ENCODE results near the gene NTNG1. TPM values are rescaled to one million over a fixed set of nuclear protein-coding genes. Genes with fewer than 3 reads are reported as not detected.

NTNG1 gene
- total and polyA plus RNA-seq, 2 of the 13 experiments (the other 11 are each of a cell fraction or from before 2014, with no cell fraction given), result not detected

DNA sequence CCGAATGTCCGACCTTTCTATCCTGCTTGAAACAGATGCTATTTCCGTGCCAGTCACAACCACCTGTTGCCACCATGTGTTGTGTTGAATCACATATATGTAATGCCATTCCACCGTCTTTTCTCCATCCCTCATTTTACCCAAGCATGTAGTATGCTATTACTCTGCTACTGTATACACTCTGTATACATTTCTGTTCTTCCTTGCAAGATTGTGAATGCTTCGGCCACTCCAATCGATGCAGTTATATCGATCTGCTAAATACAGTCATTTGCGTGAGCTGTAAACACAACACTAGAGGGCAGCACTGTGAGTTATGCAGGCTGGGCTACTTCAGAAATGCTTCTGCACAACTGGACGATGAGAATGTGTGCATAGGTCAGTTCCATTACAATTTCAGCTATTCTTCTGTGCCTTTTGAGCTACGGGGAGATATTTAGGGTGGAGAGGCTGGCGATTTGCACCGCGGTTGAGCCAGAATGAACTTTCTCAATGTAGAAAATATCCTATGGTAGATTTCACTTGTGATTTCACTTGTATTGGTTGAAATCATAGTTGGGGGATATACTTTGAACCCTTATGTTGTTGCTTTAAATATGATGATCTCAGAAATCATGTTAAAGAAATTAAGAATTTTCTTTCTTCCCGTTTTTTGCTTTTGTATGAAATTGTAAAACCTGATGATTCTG, 289.8 kb downstream of the NTNG1 start (continued):
- TF ChIP-seq, protein P1, sequence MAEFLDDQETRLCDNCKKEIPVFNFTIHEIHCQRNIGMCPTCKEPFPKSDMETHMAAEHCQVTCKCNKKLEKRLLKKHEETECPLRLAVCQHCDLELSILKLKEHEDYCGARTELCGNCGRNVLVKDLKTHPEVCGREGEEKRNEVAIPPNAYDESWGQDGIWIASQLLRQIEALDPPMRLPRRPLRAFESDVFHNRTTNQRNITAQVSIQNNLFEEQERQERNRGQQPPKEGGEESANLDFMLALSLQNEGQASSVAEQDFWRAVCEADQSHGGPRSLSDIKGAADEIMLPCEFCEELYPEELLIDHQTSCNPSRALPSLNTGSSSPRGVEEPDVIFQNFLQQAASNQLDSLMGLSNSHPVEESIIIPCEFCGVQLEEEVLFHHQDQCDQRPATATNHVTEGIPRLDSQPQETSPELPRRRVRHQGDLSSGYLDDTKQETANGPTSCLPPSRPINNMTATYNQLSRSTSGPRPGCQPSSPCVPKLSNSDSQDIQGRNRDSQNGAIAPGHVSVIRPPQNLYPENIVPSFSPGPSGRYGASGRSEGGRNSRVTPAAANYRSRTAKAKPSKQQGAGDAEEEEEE (CRISPR knock-in tag; IDR thresholded peaks at IDR 0.05; ENCODE audit: borderline replicate concordance), result no peak
- TF ChIP-seq PREB (CRISPR knock-in tag; IDR thresholded peaks at IDR 0.05) (no peak), ARID2 (CRISPR knock-in tag; IDR thresholded peaks at IDR 0.05; ENCODE audit: borderline replicate concordance) (no peak), KDM5A (IDR thresholded peaks at IDR 0.05; ENCODE audit: borderline replicate concordance, low read length) (no peak), ZNF788 (CRISPR knock-in tag; IDR thresholded peaks at IDR 0.05; ENCODE audit: borderline replicate concordance) (peak; percentile 32; the same call in 1 of the 2 replicates), SOX6 (IDR thresholded peaks at IDR 0.05) (no peak), SOX6 (CRISPR knock-in tag; IDR thresholded peaks at IDR 0.05) (peak; percentile 60; the same call in 1 of the 2 replicates), ZNF850 (CRISPR knock-in tag; conservative IDR thresholded peaks at IDR 0.05) (no peak), HINFP (CRISPR knock-in tag; IDR thresholded peaks at IDR 0.05; ENCODE audit: low read depth) (no peak), FOXP4 (CRISPR knock-in tag; IDR thresholded peaks at IDR 0.05) (peak; percentile 76), ZMYM3 (CRISPR knock-in tag; IDR thresholded peaks at IDR 0.05) (no peak), POLR2AphosphoS2 (IDR thresholded peaks at IDR 0.05; ENCODE audit: low read depth, low read length) (no peak), NFE2L1 (CRISPR knock-in tag; IDR thresholded peaks at IDR 0.05; ENCODE audit: borderline replicate concordance) (no peak), PBX3 (CRISPR knock-in tag; IDR thresholded peaks at IDR 0.05; ENCODE audit: borderline replicate concordance) (no peak), FOXM1 (CRISPR knock-in tag; IDR thresholded peaks at IDR 0.05) (no peak), PAWR (CRISPR knock-in tag; IDR thresholded peaks at IDR 0.05; ENCODE audit: borderline replicate concordance) (no peak), PAF1 (CRISPR knock-in tag; IDR thresholded peaks at IDR 0.05) (no peak)
- TF ChIP-seq, protein P2, sequence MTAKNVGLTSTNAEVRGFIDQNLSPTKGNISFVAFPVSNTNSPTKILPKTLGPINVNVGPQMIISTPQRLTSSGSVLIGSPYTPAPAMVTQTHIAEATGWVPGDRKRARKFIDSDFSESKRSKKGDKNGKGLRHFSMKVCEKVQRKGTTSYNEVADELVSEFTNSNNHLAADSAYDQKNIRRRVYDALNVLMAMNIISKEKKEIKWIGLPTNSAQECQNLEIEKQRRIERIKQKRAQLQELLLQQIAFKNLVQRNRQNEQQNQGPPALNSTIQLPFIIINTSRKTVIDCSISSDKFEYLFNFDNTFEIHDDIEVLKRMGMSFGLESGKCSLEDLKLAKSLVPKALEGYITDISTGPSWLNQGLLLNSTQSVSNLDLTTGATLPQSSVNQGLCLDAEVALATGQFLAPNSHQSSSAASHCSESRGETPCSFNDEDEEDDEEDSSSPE (CRISPR knock-in tag; IDR thresholded peaks at IDR 0.05), result no peak
- TF ChIP-seq, protein P3, sequence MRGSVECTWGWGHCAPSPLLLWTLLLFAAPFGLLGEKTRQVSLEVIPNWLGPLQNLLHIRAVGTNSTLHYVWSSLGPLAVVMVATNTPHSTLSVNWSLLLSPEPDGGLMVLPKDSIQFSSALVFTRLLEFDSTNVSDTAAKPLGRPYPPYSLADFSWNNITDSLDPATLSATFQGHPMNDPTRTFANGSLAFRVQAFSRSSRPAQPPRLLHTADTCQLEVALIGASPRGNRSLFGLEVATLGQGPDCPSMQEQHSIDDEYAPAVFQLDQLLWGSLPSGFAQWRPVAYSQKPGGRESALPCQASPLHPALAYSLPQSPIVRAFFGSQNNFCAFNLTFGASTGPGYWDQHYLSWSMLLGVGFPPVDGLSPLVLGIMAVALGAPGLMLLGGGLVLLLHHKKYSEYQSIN (CRISPR knock-in tag; IDR thresholded peaks at IDR 0.05; ENCODE audit: borderline replicate concordance), result no peak
